HG02885 (cell line): ENCODE results near the gene EBLN1.
"Not testable (repeated sequence)": the region's sequence is repeated elsewhere in the genome, so short reads cannot be mapped to it uniquely, and the experiment has no call there.

Experiments
- ATAC-seq: cut with Tn5 transposase; IDR thresholded peaks from one replicate; pipeline ENCODE4 v1.9.1; 2021; ENCODE audit warnings: mild to moderate bottlenecking; ENCODE audit not compliant: unreplicated experiment, poor library complexity

EBLN1 gene

GRCh38 chr10:22228943-22229801 lies 11.4 kb upstream of the EBLN1 start:
- ATAC-seq, result peak; percentile 87

- no peak for ATAC-seq
Measured at GRCh38 chr10:22228167-22228938, 10.5 kb upstream of the EBLN1 start.

GRCh38 chr10:22226599-22226998 lies 8.8 kb upstream of the EBLN1 start:
- ATAC-seq, result no peak

DNA sequence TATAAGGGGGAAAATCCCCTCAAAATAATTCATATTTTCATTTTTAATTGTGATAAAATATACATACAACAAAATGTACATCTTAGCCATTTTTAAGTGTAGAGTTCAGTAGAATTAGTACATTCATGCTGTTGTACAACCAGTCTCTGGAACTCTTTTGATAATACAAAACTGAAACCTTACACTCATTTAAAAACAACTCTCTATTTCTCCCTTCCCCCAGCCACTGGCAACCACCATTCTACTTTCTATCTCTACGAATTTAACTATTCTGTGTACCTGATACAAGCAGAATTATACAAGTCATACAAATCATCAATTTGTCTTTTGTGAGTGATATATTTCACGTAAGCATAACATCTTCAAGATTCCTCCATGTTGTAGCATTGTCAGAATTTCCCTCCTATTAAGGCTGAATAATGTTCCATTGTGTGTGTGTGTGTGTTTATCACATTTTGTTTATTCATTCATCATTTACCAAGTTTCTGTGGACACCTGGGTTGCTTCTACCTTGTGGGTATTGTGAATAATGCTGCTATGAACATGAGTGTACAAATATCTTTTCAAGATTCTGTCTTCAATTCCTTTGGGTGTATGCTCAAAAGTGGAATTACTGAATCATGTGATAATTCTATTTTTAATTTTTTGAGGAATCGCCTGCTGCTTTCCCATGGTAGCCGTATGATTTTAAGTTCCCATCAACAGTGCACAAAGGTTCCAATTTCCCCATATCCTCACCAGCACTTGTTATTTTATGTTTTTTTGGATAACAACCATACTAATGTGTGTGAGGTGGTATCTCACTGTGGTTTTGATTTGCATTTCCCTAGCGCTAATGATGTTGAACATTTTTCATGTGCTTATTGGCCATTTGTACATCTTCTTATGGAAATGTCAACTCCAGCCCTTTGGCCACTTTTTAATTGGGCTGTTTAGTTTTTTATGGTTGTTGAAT lies 4.7 kb upstream of the EBLN1 start:
- ATAC-seq, result peak; percentile 73

GRCh38 chr10:22219308-22219707 lies 1.5 kb upstream of the EBLN1 start:
- ATAC-seq, result no peak

- ATAC-seq, result no peak
Measured at GRCh38 chr10:22218448-22218847, 633 bp upstream of the EBLN1 start.

GRCh38 chr10:22217084-22217483 lies 731 bp downstream of the EBLN1 start:
- not testable (repeated sequence) for ATAC-seq

DNA sequence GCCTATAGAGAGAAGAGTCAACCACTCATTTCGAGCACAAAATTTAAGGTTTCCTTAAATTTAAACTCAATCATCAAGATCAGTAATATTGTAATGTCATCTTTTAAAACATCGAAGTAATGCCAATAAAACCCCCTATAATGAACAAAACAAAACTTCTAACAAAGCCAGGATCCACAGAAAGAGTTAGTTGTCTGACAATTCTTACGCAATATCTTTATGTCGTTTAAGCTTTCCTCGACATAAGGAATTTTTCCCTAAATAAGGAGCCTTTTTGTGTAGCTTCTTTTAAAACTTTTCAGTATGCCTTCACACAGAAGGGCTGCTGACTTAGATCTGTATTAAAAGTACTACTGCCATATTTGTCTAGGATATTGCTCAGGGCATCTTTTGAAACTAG lies 7.5 kb downstream of the EBLN1 start:
- ATAC-seq, result no peak

GRCh38 chr10:22193945-22194344 lies 23.9 kb downstream of the EBLN1 start:
- no peak for ATAC-seq

DNA sequence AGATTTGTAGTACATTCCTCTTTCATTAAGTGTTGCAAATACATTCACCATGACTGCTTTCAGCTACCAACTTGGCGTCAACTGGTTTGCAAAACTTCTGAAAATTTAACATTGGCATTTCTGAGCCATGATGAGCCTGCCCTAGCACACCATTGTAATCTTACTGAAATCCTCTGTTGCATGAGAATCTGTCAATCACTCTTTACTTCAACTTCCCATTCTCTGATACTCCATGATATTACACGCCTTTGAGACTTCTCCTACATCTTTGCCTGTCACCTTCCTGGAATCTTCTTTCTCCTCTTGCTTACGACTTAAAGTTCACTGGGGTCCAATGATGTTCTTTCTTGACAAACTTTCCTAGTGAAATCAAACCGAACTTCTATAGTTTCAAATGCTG lies 32.2 kb downstream of the EBLN1 start:
- no peak for ATAC-seq

DNA sequence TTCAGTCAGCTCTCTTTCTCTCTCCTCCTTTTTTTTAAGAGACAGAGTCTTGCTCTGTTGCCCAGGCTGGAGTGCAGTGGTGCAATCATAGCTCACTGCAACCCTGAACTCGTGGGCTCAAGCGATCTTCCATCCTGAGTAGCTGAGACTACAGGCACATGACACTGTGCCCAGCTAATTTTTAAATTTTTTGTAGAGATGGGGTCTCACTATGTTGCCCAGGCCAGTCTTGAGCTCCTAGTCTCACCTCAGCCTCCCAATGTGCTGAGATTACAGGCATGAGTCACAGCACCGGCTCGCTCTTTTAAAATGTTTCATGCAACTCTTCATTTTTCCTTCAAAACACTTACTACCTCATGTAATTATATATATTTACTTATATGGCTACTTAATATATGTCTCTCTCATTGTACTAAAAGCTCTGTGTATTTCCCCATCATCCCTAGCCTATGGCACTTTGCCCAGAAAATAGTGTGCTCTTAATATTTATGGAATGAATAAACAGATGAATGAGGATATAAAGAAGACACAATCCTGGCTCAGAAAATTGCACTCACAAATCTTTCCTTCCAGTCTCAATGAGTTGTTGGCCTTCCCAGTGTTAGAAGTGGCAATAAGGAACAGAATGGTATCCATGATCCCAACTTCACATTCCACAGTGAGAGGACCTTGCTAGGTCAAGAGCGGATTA lies 33.9 kb downstream of the EBLN1 start:
- no peak for ATAC-seq

- ATAC-seq, result no peak
Measured at GRCh38 chr10:22180724-22181123, 37.1 kb downstream of the EBLN1 start.

DNA sequence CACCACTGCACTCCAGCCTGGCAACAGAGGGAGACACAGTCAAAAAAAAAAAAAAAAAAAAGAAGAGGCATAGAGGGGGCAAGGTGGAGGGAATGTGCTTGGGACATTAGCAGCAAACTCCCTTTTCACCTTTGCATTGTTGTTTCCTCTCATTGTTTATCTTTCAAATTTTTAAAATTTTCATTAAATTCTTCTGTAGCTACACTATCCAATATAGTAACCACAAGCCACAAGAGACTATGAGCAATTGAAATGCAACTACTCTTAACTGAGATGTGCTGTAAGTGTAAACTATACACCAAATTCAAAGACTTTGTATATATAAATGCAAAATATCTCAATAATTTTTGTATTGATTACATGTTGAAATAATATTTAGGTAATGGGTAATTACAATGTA lies 43.4 kb downstream of the EBLN1 start:
- no peak for ATAC-seq

- ATAC-seq, result no peak
Measured at GRCh38 chr10:22171131-22171530, 46.7 kb downstream of the EBLN1 start.

DNA sequence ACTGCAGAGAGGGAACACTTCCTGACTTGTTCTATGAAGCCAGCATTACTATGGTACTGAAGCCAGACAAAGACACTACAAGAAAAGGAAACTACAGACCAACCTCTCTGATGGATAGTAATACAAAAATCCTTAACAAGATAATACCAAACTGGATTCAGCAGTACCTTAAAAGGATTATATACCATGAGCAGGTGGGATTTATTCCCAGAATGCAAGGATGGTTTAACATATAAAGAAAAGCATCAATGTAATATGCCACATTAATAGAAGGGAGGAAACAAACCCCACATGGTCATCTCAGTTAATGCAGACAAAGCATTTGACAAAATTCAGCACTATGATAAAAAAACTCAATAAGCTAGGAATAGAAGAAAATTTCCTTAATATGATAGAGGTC lies 47.2 kb downstream of the EBLN1 start:
- no peak for ATAC-seq

- ATAC-seq, result no peak
Measured at GRCh38 chr10:22159979-22160378, 57.8 kb downstream of the EBLN1 start.

DNA sequence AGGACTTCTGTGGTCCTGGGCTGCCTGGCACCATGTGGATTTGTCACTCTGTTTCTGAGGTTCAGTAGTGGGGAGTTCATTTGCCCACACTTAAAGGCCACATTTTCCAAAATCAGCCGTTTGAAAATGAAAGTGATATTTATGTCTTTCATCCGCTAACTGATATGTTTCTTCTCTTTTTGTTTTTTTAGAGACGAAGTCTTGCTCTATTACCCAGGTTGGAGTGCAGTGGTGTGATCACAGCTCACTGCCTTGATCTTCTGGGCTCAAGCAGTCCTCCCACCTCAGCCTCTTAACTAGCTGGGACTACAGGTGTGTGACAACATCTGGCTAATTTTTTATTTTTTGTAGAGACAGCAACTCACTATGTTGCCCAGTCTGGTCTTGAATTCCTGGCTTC lies 58.6 kb downstream of the EBLN1 start:
- no peak for ATAC-seq
